Measurements from ENCODE around the gene CNNM2.

DNA sequence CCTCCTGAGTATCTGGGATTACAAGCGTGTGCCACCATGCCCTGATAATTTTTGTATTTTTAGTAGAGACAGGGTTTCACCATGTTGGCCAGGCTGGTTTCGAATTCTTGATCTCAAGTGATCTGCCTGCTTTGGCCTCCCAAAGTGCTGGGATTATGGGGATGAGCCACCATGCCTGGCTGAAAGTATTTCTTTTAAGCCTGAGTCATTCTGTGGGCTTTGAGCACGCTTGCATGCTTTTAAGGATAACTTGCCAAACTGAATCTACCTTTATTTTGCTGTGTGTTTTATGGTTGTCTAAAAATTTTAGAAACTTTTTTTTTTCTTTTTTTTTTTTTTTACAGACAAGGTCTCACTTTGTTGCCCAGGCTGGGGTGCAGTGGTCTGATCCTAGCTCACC lies 33.2 kb downstream of the CNNM2 start:
- TF ChIP-seq, protein P1, sequence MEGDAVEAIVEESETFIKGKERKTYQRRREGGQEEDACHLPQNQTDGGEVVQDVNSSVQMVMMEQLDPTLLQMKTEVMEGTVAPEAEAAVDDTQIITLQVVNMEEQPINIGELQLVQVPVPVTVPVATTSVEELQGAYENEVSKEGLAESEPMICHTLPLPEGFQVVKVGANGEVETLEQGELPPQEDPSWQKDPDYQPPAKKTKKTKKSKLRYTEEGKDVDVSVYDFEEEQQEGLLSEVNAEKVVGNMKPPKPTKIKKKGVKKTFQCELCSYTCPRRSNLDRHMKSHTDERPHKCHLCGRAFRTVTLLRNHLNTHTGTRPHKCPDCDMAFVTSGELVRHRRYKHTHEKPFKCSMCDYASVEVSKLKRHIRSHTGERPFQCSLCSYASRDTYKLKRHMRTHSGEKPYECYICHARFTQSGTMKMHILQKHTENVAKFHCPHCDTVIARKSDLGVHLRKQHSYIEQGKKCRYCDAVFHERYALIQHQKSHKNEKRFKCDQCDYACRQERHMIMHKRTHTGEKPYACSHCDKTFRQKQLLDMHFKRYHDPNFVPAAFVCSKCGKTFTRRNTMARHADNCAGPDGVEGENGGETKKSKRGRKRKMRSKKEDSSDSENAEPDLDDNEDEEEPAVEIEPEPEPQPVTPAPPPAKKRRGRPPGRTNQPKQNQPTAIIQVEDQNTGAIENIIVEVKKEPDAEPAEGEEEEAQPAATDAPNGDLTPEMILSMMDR (IDR thresholded peaks at IDR 0.05), result no peak
- TF ChIP-seq POLR2A (IDR thresholded peaks at IDR 0.05), result no peak

All from body of pancreas (tissue), 4 donors.